ENCODE data around the gene SPHK1. TPM values are rescaled to one million over a fixed set of nuclear protein-coding genes. Genes with fewer than 3 reads are reported as not detected.
"Not testable (repeated sequence)": the region's sequence is repeated elsewhere in the genome, so short reads cannot be mapped to it uniquely, and the experiment has no call there.

The SPHK1 gene
- total RNA-seq, 4 donors from 2014 or later: 17.0 to 37.0 (median 22.8) TPM

GRCh38 chr17:76354747-76355310 lies 29.6 kb upstream of the SPHK1 start:
- intact Hi-C loops (cut with DNase I): no loop called here
- Histone ChIP-seq H3K27me3 (no peaks in the 10 kb centered on the region), H3K36me3 (no peaks in the 10 kb centered on the region), H3K27ac (peak overlapping the region in 1 of 4 donors; percentile 94), H3K4me1 (peaks cover 6 to 43% (median 7%) of the 10 kb centered on the region in 3 donors), H3K9me3 (no peaks in the 10 kb centered on the region), H3K4me3 (no peak overlapping the region)
- no peak for DNase-seq
- 72 to 73% methylated on average over 4 to 6 of the region's 13 CpGs for WGBS, 2 donors
- TF ChIP-seq, protein P1, sequence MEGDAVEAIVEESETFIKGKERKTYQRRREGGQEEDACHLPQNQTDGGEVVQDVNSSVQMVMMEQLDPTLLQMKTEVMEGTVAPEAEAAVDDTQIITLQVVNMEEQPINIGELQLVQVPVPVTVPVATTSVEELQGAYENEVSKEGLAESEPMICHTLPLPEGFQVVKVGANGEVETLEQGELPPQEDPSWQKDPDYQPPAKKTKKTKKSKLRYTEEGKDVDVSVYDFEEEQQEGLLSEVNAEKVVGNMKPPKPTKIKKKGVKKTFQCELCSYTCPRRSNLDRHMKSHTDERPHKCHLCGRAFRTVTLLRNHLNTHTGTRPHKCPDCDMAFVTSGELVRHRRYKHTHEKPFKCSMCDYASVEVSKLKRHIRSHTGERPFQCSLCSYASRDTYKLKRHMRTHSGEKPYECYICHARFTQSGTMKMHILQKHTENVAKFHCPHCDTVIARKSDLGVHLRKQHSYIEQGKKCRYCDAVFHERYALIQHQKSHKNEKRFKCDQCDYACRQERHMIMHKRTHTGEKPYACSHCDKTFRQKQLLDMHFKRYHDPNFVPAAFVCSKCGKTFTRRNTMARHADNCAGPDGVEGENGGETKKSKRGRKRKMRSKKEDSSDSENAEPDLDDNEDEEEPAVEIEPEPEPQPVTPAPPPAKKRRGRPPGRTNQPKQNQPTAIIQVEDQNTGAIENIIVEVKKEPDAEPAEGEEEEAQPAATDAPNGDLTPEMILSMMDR (IDR thresholded peaks at IDR 0.05): no peak
- no peak for TF ChIP-seq POLR2A (IDR thresholded peaks at IDR 0.05)

GRCh38 chr17:76356803-76357456 lies 27.5 kb upstream of the SPHK1 start:
- 53 to 60% methylated on average over 12 of the region's 12 CpGs for WGBS, 2 donors

GRCh38 chr17:76357597-76358158 lies 26.7 kb upstream of the SPHK1 start:
- WGBS, 2 donors: 90 to 93% methylated on average over 5 to 6 of the region's 6 CpGs
- DNase-seq: no peak
- TF ChIP-seq, protein P1 (IDR thresholded peaks at IDR 0.05): no peak
- TF ChIP-seq POLR2A (IDR thresholded peaks at IDR 0.05): no peak
- no peak overlapping the region for H3K27ac ChIP-seq
- intact Hi-C loops (cut with DNase I): no loop called here
- no peaks in the 10 kb centered on the region for H3K27me3 ChIP-seq
- H3K36me3 ChIP-seq: no peaks in the 10 kb centered on the region
- H3K9me3 ChIP-seq: no peaks in the 10 kb centered on the region
- no peak overlapping the region for H3K4me3 ChIP-seq
- peaks cover 15 to 52% (median 24%) of the 10 kb centered on the region in 3 donors for H3K4me1 ChIP-seq

More at GRCh38 chr17:76356803-76357456, 27.5 kb upstream of the SPHK1 start:
- Histone ChIP-seq H3K36me3 (no peaks in the 10 kb centered on the region), H3K27ac (no peak overlapping the region), H3K4me1 (peaks cover 10 to 52% (median 17%) of the 10 kb centered on the region in 3 donors), H3K9me3 (no peaks in the 10 kb centered on the region), H3K27me3 (no peaks in the 10 kb centered on the region), H3K4me3 (no peak overlapping the region)
- DNase-seq: no peak
- TF ChIP-seq, protein P1 (IDR thresholded peaks at IDR 0.05): no peak
- no peak for TF ChIP-seq POLR2A (IDR thresholded peaks at IDR 0.05)
- intact Hi-C loops (cut with DNase I): no loop called here

- Histone ChIP-seq H3K36me3 (no peaks in the 10 kb centered on the region), H3K27ac (no peak overlapping the region), H3K4me3 (no peak overlapping the region), H3K9me3 (no peaks in the 10 kb centered on the region), H3K27me3 (no peaks in the 10 kb centered on the region), H3K4me1 (peaks cover 11 to 54% (median 25%) of the 10 kb centered on the region in 3 donors)
- DNase-seq: no peak
- WGBS, 2 donors: 66 to 76% methylated on average over 6 of the region's 6 CpGs
- intact Hi-C loops (cut with DNase I): no loop called here
- no peak for TF ChIP-seq POLR2A (IDR thresholded peaks at IDR 0.05)
- TF ChIP-seq, protein P1 (IDR thresholded peaks at IDR 0.05): no peak
These were observed 25.0 kb upstream of the SPHK1 start for GRCh38 chr17:76359375-76359774.

- H3K9me3 ChIP-seq; H3K4me3 ChIP-seq; intact Hi-C loops (cut with DNase I); DNase-seq; H3K36me3 ChIP-seq; H3K27me3 ChIP-seq: not testable (repeated sequence)
- Histone ChIP-seq H3K27ac (peak overlapping the region in 3 of 4 donors; percentile 76 to 89 (median 87)), H3K4me1 (peaks cover 11 to 50% (median 21%) of the 10 kb centered on the region in 3 donors)
- WGBS, 2 donors: 80 to 90% methylated on average over 6 of the region's 6 CpGs
These were observed 24.6 kb upstream of the SPHK1 start for GRCh38 chr17:76359776-76360175.

All from esophagus squamous epithelium (tissue), 5 donors.